Neural crest cell (in vitro differentiated cells): ENCODE results near the gene PIPOX. TPM values are rescaled to one million over a fixed set of nuclear protein-coding genes. Genes with fewer than 3 reads are reported as not detected.

Experiments
- DNase-seq: peaks from one replicate; pipeline ENCODE4 v3.0.0; 2021; ENCODE audit warnings: low read depth, mixed read lengths, low spot score
- H3K27ac Mint-ChIP-seq: one replicate; pipeline ENCODE4 v1.8.0; 2021; ENCODE audit warnings: mild to moderate bottlenecking, mixed read lengths; ENCODE audit not compliant: unreplicated experiment
- H3K27me3 Mint-ChIP-seq: 2 replicates; pipeline ENCODE4 v1.8.0; 2021; ENCODE audit warnings: low read depth, mild to moderate bottlenecking, mixed read lengths
- H3K36me3 Mint-ChIP-seq: 2 replicates; pipeline ENCODE4 v1.8.0; 2021; ENCODE audit warnings: low read depth, mild to moderate bottlenecking, mixed read lengths
- H3K4me1 Mint-ChIP-seq: 2 replicates; pipeline ENCODE4 v1.8.0; 2021; ENCODE audit warnings: mixed read lengths
- H3K4me3 Mint-ChIP-seq: one replicate; pipeline ENCODE4 v1.8.0; 2021; ENCODE audit warnings: mild to moderate bottlenecking, mixed read lengths
- H3K9me3 Mint-ChIP-seq: 2 replicates; pipeline ENCODE4 v1.8.0; 2021; ENCODE audit warnings: mixed read lengths
- total RNA-seq: library from RNA; stranded (reverse); gene quantifications from 2 replicates; pipeline ENCODE4 v1.2.1, GENCODE V29; 2021
- TF ChIP-seq, protein P1 (sequence below): fragments of 200-600 bp; sonication (generic); conservative IDR thresholded peaks from 2 replicates; pipeline ENCODE4 v1.5.0; 2021; ENCODE audit warnings: antibody characterized with exemption, mild to moderate bottlenecking

PIPOX gene
- total RNA-seq, 1 donor from 2014 or later: 4.1 TPM

DNA sequence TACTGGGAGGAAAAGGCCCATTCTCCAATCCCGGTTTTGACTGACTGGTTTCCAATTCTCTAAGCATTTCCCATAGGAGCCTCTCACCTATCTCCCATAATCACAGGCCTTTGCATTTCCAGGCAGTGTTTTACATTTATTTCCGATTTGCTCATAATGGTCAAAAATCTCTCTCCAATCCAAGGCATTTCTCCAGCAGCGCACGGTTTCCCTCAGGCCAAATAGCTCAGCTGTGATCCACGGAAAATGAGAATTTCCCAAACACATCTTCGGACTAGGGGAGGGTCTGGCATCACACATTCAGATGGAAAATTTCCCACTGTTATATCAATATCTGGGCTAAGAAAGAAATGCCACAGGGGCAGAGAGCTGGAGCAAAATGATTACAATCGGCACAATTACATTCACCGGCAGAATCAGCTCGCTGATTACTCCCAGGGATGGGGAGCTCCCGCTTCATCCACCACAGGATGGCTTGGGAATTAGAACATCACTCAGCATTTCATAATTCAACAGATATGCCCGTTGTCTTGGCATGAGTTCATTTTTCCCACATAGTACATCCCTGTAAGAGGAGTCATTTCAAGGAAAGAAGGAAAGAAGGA lies 6.7 kb downstream of the PIPOX start:
- TF ChIP-seq, protein P1, sequence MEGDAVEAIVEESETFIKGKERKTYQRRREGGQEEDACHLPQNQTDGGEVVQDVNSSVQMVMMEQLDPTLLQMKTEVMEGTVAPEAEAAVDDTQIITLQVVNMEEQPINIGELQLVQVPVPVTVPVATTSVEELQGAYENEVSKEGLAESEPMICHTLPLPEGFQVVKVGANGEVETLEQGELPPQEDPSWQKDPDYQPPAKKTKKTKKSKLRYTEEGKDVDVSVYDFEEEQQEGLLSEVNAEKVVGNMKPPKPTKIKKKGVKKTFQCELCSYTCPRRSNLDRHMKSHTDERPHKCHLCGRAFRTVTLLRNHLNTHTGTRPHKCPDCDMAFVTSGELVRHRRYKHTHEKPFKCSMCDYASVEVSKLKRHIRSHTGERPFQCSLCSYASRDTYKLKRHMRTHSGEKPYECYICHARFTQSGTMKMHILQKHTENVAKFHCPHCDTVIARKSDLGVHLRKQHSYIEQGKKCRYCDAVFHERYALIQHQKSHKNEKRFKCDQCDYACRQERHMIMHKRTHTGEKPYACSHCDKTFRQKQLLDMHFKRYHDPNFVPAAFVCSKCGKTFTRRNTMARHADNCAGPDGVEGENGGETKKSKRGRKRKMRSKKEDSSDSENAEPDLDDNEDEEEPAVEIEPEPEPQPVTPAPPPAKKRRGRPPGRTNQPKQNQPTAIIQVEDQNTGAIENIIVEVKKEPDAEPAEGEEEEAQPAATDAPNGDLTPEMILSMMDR: no peak
- Mint-ChIP-seq H3K4me3 (peak overlapping the region; percentile 64), H3K36me3 (no peaks in the 10 kb centered on the region), H3K9me3 (no peaks in the 10 kb centered on the region), H3K4me1 (peaks cover 62% of the 10 kb centered on the region), H3K27me3 (no peaks in the 10 kb centered on the region), H3K27ac (no peak overlapping the region)
- DNase-seq: no peak

DNA sequence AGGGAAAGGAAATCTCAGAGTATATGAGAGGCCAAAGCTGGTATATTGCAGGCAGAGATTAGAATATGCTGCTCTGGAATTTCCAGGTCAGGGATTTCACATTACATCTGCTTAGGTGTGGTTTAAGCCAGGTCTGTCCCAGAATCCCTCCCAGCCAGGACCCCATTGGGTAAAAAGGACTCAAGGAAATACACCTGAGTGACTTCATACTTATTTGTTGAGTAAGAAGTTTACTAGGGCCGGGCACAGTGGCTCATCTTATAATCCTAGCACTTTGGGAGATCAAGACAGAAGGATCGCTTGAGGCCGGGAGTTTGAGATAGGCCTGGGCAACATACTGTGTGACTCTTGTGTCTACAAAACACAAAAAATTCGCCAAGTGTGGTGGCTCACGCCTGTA lies 7.2 kb downstream of the PIPOX start:
- H3K27ac Mint-ChIP-seq: no peak overlapping the region
- peaks cover 66% of the 10 kb centered on the region for H3K4me1 Mint-ChIP-seq
- H3K27me3 Mint-ChIP-seq: no peaks in the 10 kb centered on the region
- H3K36me3 Mint-ChIP-seq: no peaks in the 10 kb centered on the region
- H3K4me3 Mint-ChIP-seq: no peak overlapping the region
- no peak for DNase-seq
- TF ChIP-seq, protein P1: no peak
- no peaks in the 10 kb centered on the region for H3K9me3 Mint-ChIP-seq

DNA sequence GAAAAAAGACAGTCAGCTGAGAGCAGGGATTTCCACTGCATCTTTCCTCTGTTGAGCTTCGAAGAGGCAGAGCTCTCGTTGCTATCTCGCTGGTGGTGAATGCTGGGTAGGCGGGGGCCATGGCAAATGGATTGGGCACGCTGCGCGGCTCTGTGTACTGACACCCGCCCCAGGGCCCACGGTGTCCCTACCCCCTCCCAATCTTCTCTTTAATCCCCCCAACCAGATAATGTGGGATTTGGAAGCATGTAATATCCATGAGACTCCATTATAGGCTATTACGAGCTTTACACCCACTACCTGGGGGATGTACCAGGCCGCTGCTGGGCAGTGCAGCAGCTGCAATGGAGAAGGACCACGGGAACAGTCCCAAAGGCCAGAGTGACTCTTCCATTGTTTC lies 8.3 kb downstream of the PIPOX start:
- no peaks in the 10 kb centered on the region for H3K27me3 Mint-ChIP-seq
- no peak for DNase-seq

DNA sequence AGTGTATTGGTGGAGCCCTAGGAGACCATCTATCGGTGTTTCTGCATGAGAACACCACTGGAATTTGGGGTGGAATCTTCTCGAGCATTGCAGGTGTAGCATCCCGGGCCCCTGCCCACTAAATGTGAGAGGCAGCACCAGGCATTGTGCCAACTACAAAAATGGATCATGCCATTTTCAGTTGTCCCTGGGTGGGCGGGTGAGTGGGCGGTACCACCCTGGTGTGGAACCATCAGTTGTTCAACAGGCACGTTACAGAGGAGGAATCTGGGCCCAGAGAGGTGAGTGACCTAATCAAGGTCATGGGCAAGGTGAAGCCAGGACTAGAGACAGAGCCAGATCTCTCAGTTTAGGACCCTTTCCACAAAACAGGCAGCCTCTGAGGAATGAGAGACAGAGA lies 8.8 kb downstream of the PIPOX start:
- H3K36me3 Mint-ChIP-seq: no peaks in the 10 kb centered on the region
- peaks cover 57% of the 10 kb centered on the region for H3K4me1 Mint-ChIP-seq
- no peaks in the 10 kb centered on the region for H3K9me3 Mint-ChIP-seq
- no peak overlapping the region for H3K4me3 Mint-ChIP-seq
- no peaks in the 10 kb centered on the region for H3K27me3 Mint-ChIP-seq
- TF ChIP-seq, protein P1: no peak
- no peak overlapping the region for H3K27ac Mint-ChIP-seq
- no peak for DNase-seq

More for the DNA sequence above, 8.3 kb downstream of the PIPOX start:
- H3K9me3 Mint-ChIP-seq: no peaks in the 10 kb centered on the region
- TF ChIP-seq, protein P1: no peak
- no peaks in the 10 kb centered on the region for H3K36me3 Mint-ChIP-seq
- no peak overlapping the region for H3K4me3 Mint-ChIP-seq
- peaks cover 62% of the 10 kb centered on the region for H3K4me1 Mint-ChIP-seq
- no peak overlapping the region for H3K27ac Mint-ChIP-seq

DNA sequence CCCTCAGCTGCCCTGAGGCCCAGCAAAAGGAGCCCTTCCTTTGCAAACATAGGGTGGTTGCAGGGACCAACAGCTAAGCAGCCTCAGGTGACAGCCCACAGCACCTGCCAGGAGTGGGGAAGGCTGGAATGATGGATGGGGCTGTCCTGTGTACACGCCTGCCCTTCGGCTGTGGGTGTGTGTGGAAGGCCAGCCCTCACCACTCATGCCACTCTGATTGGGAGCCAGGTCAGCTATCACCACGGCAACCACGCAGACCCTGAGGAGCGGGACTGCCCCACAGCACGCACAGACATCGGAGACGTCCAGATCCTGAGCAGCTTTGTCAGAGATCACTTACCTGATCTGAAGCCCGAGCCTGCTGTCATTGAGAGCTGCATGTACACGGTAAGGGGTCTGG lies 11.9 kb downstream of the PIPOX start:
- no peak overlapping the region for H3K27ac Mint-ChIP-seq
- no peak overlapping the region for H3K4me3 Mint-ChIP-seq
- no peaks in the 10 kb centered on the region for H3K9me3 Mint-ChIP-seq
- peak; percentile 17 for DNase-seq
- H3K27me3 Mint-ChIP-seq: no peaks in the 10 kb centered on the region
- TF ChIP-seq, protein P1: no peak
- H3K36me3 Mint-ChIP-seq: no peaks in the 10 kb centered on the region
- peaks cover 33% of the 10 kb centered on the region for H3K4me1 Mint-ChIP-seq
